ENCODE measurements around the gene CLIC1. TPM values are rescaled to one million over a fixed set of nuclear protein-coding genes. Genes with fewer than 3 reads are reported as not detected.

The CLIC1 gene
- total RNA-seq, 2 donors from 2014 or later = 222 to 251 TPM

GRCh38 chr6:31781244-31782125 lies 45.2 kb upstream of the CLIC1 start:
- H3K4me1 ChIP-seq (ENCODE audit: control insufficient read depth in 1 of 2, low read depth in 2 of 2) = peaks cover 6 to 8% of the 10 kb centered on the region in 2 donors
- H3K27ac ChIP-seq = no peak overlapping the region
- no peak for DNase-seq (ENCODE audit: low spot score)
- ATAC-seq (ENCODE audit: insufficient number of reproducible peaks, low FRiP score, low read depth) = no peak
- no peak overlapping the region for H3K4me3 ChIP-seq
- no peaks in the 10 kb centered on the region for H3K27me3 ChIP-seq (replicated peaks; ENCODE audit: insufficient read depth)
- no peak for TF ChIP-seq CTCF (IDR thresholded peaks at IDR 0.05)
- H3K36me3 ChIP-seq = peaks cover 50% of the 10 kb centered on the region
- no peaks in the 10 kb centered on the region for H3K9me3 ChIP-seq

- no peak overlapping the region for H3K27ac ChIP-seq
- ATAC-seq (ENCODE audit: insufficient number of reproducible peaks, low FRiP score, low read depth) (no peak), DNase-seq (ENCODE audit: low spot score) (no peak)
- peaks cover 50% of the 10 kb centered on the region for H3K36me3 ChIP-seq
- no peak for TF ChIP-seq CTCF (IDR thresholded peaks at IDR 0.05)
- H3K27me3 ChIP-seq (replicated peaks; ENCODE audit: insufficient read depth) = no peaks in the 10 kb centered on the region
- H3K4me3 ChIP-seq = no peak overlapping the region
- H3K9me3 ChIP-seq = no peaks in the 10 kb centered on the region
- peaks cover 6 to 9% of the 10 kb centered on the region in 2 donors for H3K4me1 ChIP-seq (ENCODE audit: control insufficient read depth in 1 of 2, low read depth in 2 of 2)
Measured at GRCh38 chr6:31780507-31781243, 44.3 kb upstream of the CLIC1 start.

- Histone ChIP-seq H3K9me3 (no peaks in the 10 kb centered on the region), H3K27ac (no peak overlapping the region), H3K4me3 (no peak overlapping the region), H3K27me3 (replicated peaks; ENCODE audit: insufficient read depth) (no peaks in the 10 kb centered on the region), H3K4me1 (ENCODE audit: control insufficient read depth in 1 of 2, low read depth in 2 of 2) (peaks cover 6 to 9% of the 10 kb centered on the region in 2 donors), H3K36me3 (peaks cover 42% of the 10 kb centered on the region)
- ATAC-seq (ENCODE audit: insufficient number of reproducible peaks, low FRiP score, low read depth) (no peak), DNase-seq (ENCODE audit: low spot score) (no peak)
- TF ChIP-seq CTCF (IDR thresholded peaks at IDR 0.05) = no peak
Measured at GRCh38 chr6:31779908-31780307, 43.6 kb upstream of the CLIC1 start.

DNA sequence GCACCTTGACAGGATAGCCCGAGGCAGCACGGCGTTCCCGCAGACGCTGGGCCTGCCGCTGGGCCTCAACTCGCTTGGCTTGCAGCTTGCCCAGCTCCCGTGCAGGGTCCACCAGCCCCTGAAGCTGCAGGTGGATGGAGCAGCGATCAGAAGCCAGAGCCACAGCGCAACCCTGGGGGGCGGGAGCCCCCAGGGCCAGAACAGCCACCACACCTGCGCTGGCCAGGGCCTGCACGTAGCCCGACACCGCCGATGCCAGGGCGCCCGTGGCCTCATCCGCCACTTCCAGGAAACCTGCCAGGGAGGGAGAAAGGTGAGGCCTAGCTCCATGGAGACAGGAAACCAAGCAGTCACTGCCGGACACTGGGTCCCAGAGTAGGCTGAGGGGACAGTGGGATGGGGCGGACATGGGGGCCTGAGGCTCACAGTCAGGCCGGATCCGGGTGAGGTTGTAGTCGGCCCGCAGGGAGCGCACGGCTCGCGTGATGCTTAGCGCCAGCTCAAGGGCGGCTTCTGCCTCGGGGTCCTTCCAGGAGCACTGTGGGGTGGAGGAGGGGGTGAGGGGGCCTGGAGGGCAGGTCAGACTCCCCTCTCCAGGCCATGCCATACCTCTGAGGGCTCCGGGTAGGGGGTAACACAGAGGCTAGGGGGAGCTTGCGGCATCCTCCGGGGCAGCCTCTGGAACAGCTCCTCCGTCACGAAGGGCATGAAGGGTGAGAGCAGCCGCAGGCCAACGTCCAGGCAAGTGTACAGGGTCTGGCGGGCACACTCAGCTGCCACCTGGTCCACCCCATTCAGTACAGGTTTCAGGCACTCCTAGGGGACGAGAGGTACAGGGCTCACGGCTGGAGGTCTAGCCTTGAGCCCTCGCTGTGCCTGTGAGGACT lies 42.9 kb upstream of the CLIC1 start:
- DNase-seq (ENCODE audit: low spot score) (no peak), ATAC-seq (ENCODE audit: insufficient number of reproducible peaks, low FRiP score, low read depth) (no peak)
- H3K4me3 ChIP-seq = no peak overlapping the region
- H3K27ac ChIP-seq = no peak overlapping the region
- H3K4me1 ChIP-seq (ENCODE audit: control insufficient read depth in 1 of 2, low read depth in 2 of 2) = peaks cover 6 to 9% of the 10 kb centered on the region in 2 donors
- H3K9me3 ChIP-seq = no peaks in the 10 kb centered on the region
- no peak for TF ChIP-seq CTCF (IDR thresholded peaks at IDR 0.05)
- H3K36me3 ChIP-seq = peaks cover 36% of the 10 kb centered on the region
- H3K27me3 ChIP-seq (replicated peaks; ENCODE audit: insufficient read depth) = no peaks in the 10 kb centered on the region

All from thoracic aorta (tissue), 2 donors.